Neuronal stem cell (in vitro differentiated cells): Measurements from ENCODE around the gene REN.

Experiments
- DNase-seq: peaks from one replicate; pipeline ENCODE4 v3.0.0-alpha.2; 2013; ENCODE audit warnings: low spot score
- H2AFZ ChIP-seq: one replicate; pipeline ENCODE4 v1.6.1; 2013; ENCODE audit warnings: mild to moderate bottlenecking, low read length, inconsistent platforms
- H2AK5ac ChIP-seq: 2 replicates; pipeline ENCODE4 v1.6.1; 2013; ENCODE audit warnings: low read depth, mild to moderate bottlenecking, inconsistent platforms, low read length, moderate library complexity, mixed read lengths
- H2BK120ac ChIP-seq: 2 replicates; pipeline ENCODE4 v1.6.1; 2013; ENCODE audit warnings: low read depth, mild to moderate bottlenecking, inconsistent platforms, low read length, moderate library complexity, mixed read lengths
- H2BK12ac ChIP-seq: one replicate; pipeline ENCODE4 v1.6.1; 2013; ENCODE audit warnings: low read length, inconsistent platforms
- H2BK15ac ChIP-seq: 2 replicates; pipeline ENCODE4 v1.6.1; 2013; ENCODE audit warnings: mild to moderate bottlenecking, low read length, inconsistent platforms, mixed read lengths
- H2BK5ac ChIP-seq: one replicate; pipeline ENCODE4 v1.6.1; 2013; ENCODE audit warnings: inconsistent platforms, mild to moderate bottlenecking, low read length, moderate library complexity
- H3K14ac ChIP-seq: one replicate; pipeline ENCODE4 v1.6.1; 2013; ENCODE audit warnings: low read length, inconsistent platforms
- H3K18ac ChIP-seq: 2 replicates; pipeline ENCODE4 v1.6.1; 2013; ENCODE audit warnings: low read length, inconsistent platforms
- H3K23ac ChIP-seq: 2 replicates; pipeline ENCODE4 v1.6.1; 2013; ENCODE audit warnings: low read depth, mild to moderate bottlenecking, mixed read lengths, low read length, inconsistent platforms; ENCODE audit not compliant: poor library complexity
- H3K27ac ChIP-seq: replicated peaks from 3 replicates; pipeline ENCODE4 v1.5.1; 2013; ENCODE audit warnings: low read length, inconsistent platforms
- H3K27me3 ChIP-seq, 3 experiments: 2 replicates each; pipeline ENCODE4 v1.6.1; 2013; ENCODE audit warnings: low read length in 3 of 3, mild to moderate bottlenecking in 2 of 3, inconsistent platforms in 1 of 3, low read depth in 1 of 3, mixed read lengths in 1 of 3, moderate library complexity in 1 of 3; ENCODE audit not compliant: control insufficient read depth in 3 of 3, insufficient read depth in 3 of 3
- H3K36me3 ChIP-seq, 2 donors: replicated peaks in 1 of 2; 2 replicates each; pipeline ENCODE4 v1.6.1; 2013; ENCODE audit warnings: low read length in 2 of 2; ENCODE audit not compliant: control insufficient read depth in 2 of 2, insufficient read depth in 2 of 2
- H3K4ac ChIP-seq: 2 replicates; pipeline ENCODE4 v1.6.1; 2013; ENCODE audit warnings: inconsistent platforms, mild to moderate bottlenecking, low read length, moderate library complexity
- H3K4me1 ChIP-seq, 2 donors: 1 replicate in 1 of 2; 2 replicates in 1 of 2; pipeline ENCODE4 v1.6.1; 2013; ENCODE audit warnings: low read length in 2 of 2, low read depth in 1 of 2; ENCODE audit not compliant: control insufficient read depth in 2 of 2, insufficient read depth in 1 of 2
- H3K4me2 ChIP-seq: one replicate; pipeline ENCODE4 v1.6.1; 2013; ENCODE audit warnings: mild to moderate bottlenecking, low read length, inconsistent platforms; ENCODE audit not compliant: insufficient read depth, poor library complexity, severe bottlenecking
- H3K4me3 ChIP-seq, 2 donors: 2 replicates each; pipeline ENCODE4 v1.5.1; 2013; ENCODE audit warnings: low read length in 2 of 2, mild to moderate bottlenecking in 2 of 2, inconsistent platforms in 1 of 2, moderate library complexity in 1 of 2
- H3K79me1 ChIP-seq: one replicate; pipeline ENCODE4 v1.6.1; 2013; ENCODE audit warnings: low read depth, mild to moderate bottlenecking, inconsistent platforms, low read length, moderate library complexity
- H3K9ac ChIP-seq: one replicate; pipeline ENCODE4 v1.6.1; 2013; ENCODE audit warnings: mild to moderate bottlenecking, low read depth, low read length, inconsistent platforms; ENCODE audit not compliant: poor library complexity
- H3K9me3 ChIP-seq, 2 donors: replicated peaks in 1 of 2; 2 replicates each; pipeline versions ENCODE3 to v1.6.1; 2013; ENCODE audit warnings: low read length in 2 of 2, mild to moderate bottlenecking in 2 of 2, inconsistent platforms in 1 of 2, low read depth in 1 of 2, mixed read lengths in 1 of 2, moderate library complexity in 1 of 2; ENCODE audit not compliant: control insufficient read depth in 2 of 2, insufficient read depth in 1 of 2
- H4K8ac ChIP-seq: one replicate; pipeline ENCODE4 v1.6.1; 2013; ENCODE audit warnings: low read depth, mild to moderate bottlenecking, inconsistent platforms, low read length, moderate library complexity
- H4K91ac ChIP-seq: one replicate; pipeline ENCODE4 v1.6.1; 2013; ENCODE audit warnings: low read length, low read depth, mild to moderate bottlenecking, inconsistent platforms; ENCODE audit not compliant: poor library complexity
- WGBS, 2 donors: extraction: QIAGEN DNeasy Blood & Tissue Kit; methylation state at CpG; one replicate each; pipeline ENCODE4 v1.1.7; 2013; ENCODE audit warnings: missing lambda C conversion rate in 2 of 2, mixed read lengths in 1 of 2; ENCODE audit not compliant: insufficient read length in 2 of 2, insufficient replicate concordance in 1 of 2; ENCODE audit errors: extremely low coverage in 2 of 2; 5-methylcytosine and 5-hydroxymethylcytosine counted together

REN gene

GRCh38 chr1:204153667-204154066, 12.5 kb downstream of the REN start:
- no peak overlapping the region for H2BK120ac ChIP-seq
- no CpG with 5 or more reads among the region's 5 CpGs for WGBS, 2 donors
- H3K4ac ChIP-seq: no peak overlapping the region
- no peak overlapping the region for H2AFZ ChIP-seq
- peaks cover 0 to 1% of the 10 kb centered on the region in 2 donors for H3K9me3 ChIP-seq
- no peak overlapping the region for H4K91ac ChIP-seq
- no peak overlapping the region for H3K27ac ChIP-seq
- H3K4me1 ChIP-seq: peaks cover 8% of the 10 kb centered on the region in 2 donors
- DNase-seq: no peak
- H2AK5ac ChIP-seq: no peak overlapping the region
- H3K18ac ChIP-seq: no peak overlapping the region
- no peak overlapping the region for H3K23ac ChIP-seq
- H3K9ac ChIP-seq: no peak overlapping the region
- no peak overlapping the region for H2BK5ac ChIP-seq
- H2BK15ac ChIP-seq: no peak overlapping the region
- peak overlapping the region in 1 of 2 donors; percentile 62 for H3K4me3 ChIP-seq
- H3K4me2 ChIP-seq: no peak overlapping the region
- H3K27me3 ChIP-seq: peaks cover 0 to 21% (median 21%) of the 10 kb centered on the region in 3 experiments
- no peaks in the 10 kb centered on the region for H3K36me3 ChIP-seq
- peaks cover 3% of the 10 kb centered on the region for H3K79me1 ChIP-seq
- H2BK12ac ChIP-seq: no peak overlapping the region
- H4K8ac ChIP-seq: no peak overlapping the region
- no peak overlapping the region for H3K14ac ChIP-seq

GRCh38 chr1:204152310-204153044, 13.7 kb downstream of the REN start:
- Histone ChIP-seq H3K9me3 (peaks cover 0 to 1% of the 10 kb centered on the region in 2 donors), H4K91ac (no peak overlapping the region), H2AFZ (peak overlapping the region; percentile 98), H3K4ac (peak overlapping the region; percentile 4), H3K18ac (peak overlapping the region; percentile 97), H2BK15ac (peak overlapping the region; percentile 34), H2AK5ac (peak overlapping the region; percentile 43), H2BK5ac (no peak overlapping the region), H3K23ac (peak overlapping the region; percentile 98), H2BK12ac (peak overlapping the region; percentile 95), H3K79me1 (peaks cover 3% of the 10 kb centered on the region), H3K27ac (no peak overlapping the region), H3K4me2 (peak overlapping the region; percentile 94), H2BK120ac (peak overlapping the region; percentile 10), H3K36me3 (no peaks in the 10 kb centered on the region), H3K9ac (peak overlapping the region; percentile 94), H3K14ac (no peak overlapping the region), H4K8ac (no peak overlapping the region), H3K4me3 (peak overlapping the region; percentile 58 to 87), H3K27me3 (peaks cover 0 to 24% (median 18%) of the 10 kb centered on the region in 3 experiments), H3K4me1 (peaks cover 14 to 16% of the 10 kb centered on the region in 2 donors)
- DNase-seq: no peak
- WGBS, 2 donors: no CpG with 5 or more reads among the region's 25 CpGs

- Histone ChIP-seq H3K9ac (peak within 1 kb of the TSS; percentile 94), H2BK12ac (peak within 1 kb of the TSS; percentile 95), H2BK5ac (peak within 1 kb of the TSS; percentile 41), H3K27me3 (peaks cover 0 to 24% (median 10%) of the 10 kb centered on the region in 3 experiments), H2BK15ac (peak within 1 kb of the TSS; percentile 34), H2BK120ac (peak within 1 kb of the TSS; percentile 77), H4K91ac (no peak within 1 kb of the TSS), H3K4ac (peak within 1 kb of the TSS; percentile 4), H3K36me3 (no peaks in the 10 kb centered on the region), H4K8ac (no peak within 1 kb of the TSS), H3K23ac (peak within 1 kb of the TSS; percentile 98), H3K4me2 (peak within 1 kb of the TSS; percentile 94), H3K14ac (peak within 1 kb of the TSS; percentile 79), H3K18ac (peak within 1 kb of the TSS; percentile 97), H2AFZ (peak within 1 kb of the TSS; percentile 98), H3K4me3 (peak within 1 kb of the TSS; percentile 58 to 87), H2AK5ac (peak within 1 kb of the TSS; percentile 48), H3K9me3 (peaks cover 0 to 1% of the 10 kb centered on the region in 2 donors), H3K27ac (no peak within 1 kb of the TSS), H3K79me1 (peaks cover 3% of the 10 kb centered on the region), H3K4me1 (peaks cover 14 to 17% of the 10 kb centered on the region in 2 donors)
- WGBS, 2 donors: no CpG with 5 or more reads among the region's 94 CpGs
- peak; percentile 47 for DNase-seq
These were observed 14.4 kb downstream of the REN start, which contains the start of gene ETNK2 for GRCh38 chr1:204151552-204152309. Gene ETNK2, minus strand, starts transcription at chr1:204152044. Its CDS starts 192 bp downstream, at chr1:204151852.
